ENCODE results near the gene MRPS16.

- TF ChIP-seq CTCF (IDR thresholded peaks at IDR 0.05) (no peak), POLR2A (IDR thresholded peaks at IDR 0.05) (no peak)
Observed at GRCh38 chr10:73296946-73297345, 44.5 kb upstream of the MRPS16 start.

Data from gastroesophageal sphincter (tissue), 3 donors.